Stimulated activated CD4-positive, alpha-beta T cell treated with anti-CD3 and anti-CD28 coated beads, Interleukin-15, amount 100 ng/mL, for 1 hour (primary cell): ENCODE measurements around the gene HSD17B2.
"Not testable (repeated sequence)": the region's sequence is repeated elsewhere in the genome, so short reads cannot be mapped to it uniquely, and the experiment has no call there.

Source experiments
- DNase-seq, 2 donors: peaks; one replicate each; pipeline ENCODE4 v3.0.0-alpha.2; 2020; ENCODE audit warnings: low read depth in 1 of 2, low spot score in 1 of 2

The HSD17B2 gene

GRCh38 chr16:82118749-82119148 lies 83.7 kb downstream of the HSD17B2 start:
- no peak for DNase-seq

DNA sequence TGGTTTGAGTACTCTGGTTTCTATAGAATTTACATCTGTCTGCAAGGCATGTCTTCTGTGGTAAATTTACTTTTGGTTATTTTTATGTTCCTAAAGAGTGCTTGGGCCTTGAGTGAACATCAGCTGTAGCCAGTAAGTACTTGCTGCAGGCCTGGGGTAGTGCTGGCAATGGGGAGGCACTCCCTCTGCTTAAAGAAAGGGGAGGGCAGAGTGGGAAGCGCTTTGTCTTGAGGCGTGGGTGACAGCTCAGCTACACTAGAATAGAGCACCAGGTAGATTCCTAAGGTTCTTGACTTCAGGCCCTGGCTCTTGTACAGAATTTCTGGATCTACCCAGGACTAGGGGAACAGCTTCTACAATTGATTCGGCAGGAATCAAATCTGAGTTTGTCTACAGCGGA lies 84.4 kb downstream of the HSD17B2 start:
- no peak for DNase-seq

DNA sequence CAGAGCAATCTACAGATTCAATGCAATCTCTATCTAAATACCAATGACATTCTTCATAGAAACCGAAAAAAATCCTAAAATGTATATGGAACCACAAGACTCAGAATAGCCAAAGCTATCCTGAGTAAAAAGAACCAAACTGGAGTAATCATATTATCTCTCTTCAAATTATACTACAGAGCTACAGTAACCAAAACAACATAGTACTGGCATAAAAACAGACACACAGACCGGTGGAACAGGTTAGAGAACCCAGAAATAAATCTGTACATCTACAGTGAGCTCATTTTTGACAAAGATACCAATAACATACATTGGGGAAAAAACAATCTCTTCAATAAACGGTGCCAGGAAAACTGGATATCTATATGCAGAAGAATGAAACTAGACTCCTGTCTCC lies 89.6 kb downstream of the HSD17B2 start:
- DNase-seq = no peak

DNA sequence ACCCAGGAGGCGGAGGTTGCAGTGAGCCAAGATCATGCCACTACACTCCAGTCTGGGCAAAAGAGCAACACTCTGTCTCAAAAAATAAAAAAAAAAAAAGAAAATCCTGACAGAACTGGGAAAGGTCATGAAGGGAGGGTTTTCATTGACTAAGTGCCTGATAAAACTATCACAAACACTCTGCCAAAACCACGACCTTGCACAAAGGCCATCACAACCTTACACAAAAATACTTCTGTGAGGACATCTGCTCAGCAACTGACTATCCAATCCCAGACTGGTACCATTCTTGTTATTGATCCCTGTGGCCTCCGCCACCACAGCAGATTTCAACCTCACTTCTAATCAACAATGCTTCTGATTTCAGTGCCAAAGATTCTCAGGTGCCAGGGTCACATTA lies 94.8 kb downstream of the HSD17B2 start:
- DNase-seq = no peak

DNA sequence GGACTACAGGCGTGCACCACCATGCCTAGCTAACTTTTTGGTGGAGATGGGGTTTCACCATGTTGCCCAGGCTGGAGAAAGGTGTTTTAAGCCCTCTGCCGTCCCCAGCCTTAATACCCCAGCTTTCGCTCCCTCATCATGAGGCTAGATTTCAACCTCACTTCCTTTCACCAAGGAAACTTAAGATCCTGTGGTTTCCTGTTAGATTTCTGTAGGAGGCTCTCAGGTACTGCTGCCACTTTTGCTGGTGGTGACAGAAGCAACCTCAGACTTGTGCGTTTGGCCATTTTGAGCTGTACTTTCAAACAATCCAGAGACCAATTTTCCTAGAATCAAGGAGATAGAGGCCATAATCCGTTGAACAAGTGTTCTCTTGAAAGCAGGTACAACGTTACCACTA lies 98.7 kb downstream of the HSD17B2 start:
- no peak for DNase-seq

DNA sequence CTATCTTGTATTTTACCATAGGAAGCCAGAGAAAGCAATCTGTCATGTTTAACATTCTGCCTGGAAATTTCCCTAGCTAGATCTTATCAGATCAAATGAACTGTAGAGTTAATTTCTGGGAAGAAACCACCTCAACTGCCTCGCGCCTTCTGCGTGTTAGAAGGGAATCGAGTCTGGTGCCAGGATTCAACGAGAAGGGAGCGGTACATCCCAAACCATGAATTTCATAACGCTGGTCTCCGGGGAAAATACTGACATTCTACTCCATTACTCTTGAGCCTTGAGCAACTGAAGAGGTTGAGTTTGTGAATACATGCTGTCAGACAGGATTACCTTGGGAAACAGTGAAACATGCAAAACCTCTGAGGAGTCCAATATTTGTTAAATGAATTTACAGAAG lies 99.8 kb downstream of the HSD17B2 start:
- no peak for DNase-seq

DNA sequence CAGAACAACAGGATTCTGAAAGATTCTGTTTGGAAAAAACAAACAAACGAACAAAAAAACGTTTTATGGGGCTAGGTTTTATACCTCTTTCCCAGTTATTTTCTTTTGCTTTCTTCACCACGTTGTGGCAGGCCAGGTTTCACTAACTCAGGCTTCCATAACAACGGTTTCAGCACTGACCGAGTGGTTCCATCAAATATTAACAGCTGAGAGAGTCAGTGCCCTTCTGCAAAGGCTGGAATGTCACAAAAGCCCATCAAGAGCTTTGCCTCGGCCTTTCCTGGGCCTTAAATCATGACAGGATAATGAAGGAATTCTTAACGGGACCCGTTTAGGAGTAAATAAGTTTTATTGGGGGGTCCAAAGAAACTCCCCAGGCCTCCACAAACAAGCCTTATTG lies 100.8 kb downstream of the HSD17B2 start:
- DNase-seq = no peak

GRCh38 chr16:82136956-82137821 lies 102.1 kb downstream of the HSD17B2 start:
- no peak for DNase-seq

GRCh38 chr16:82137822-82138167 lies 102.7 kb downstream of the HSD17B2 start:
- DNase-seq = no peak

GRCh38 chr16:82138478-82139285 lies 103.6 kb downstream of the HSD17B2 start:
- DNase-seq = no peak

- DNase-seq = not testable (repeated sequence)
Observed at GRCh38 chr16:82139286-82139571, 104.2 kb downstream of the HSD17B2 start.

- no peak for DNase-seq
Observed at GRCh38 chr16:82146556-82146955, 111.5 kb downstream of the HSD17B2 start.

DNA sequence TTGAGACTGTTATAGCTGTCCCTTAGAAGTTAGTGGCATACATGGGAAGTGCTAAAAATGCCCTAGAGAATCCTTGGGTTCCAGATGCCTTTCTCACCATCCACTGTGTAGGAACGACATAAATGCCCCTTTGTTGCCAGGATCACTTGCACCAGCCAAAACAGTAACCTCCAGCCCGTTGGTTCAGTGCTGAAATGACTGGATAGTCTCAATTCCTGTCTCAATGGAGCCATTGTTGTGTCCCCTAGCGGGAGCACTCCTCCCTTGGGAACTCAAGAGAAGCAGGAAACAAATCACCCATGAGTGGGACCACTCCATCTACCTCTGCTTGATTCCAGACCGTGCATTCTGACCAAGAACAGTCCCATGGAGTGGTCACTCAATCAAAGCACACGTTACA lies 111.9 kb downstream of the HSD17B2 start:
- DNase-seq = no peak

DNA sequence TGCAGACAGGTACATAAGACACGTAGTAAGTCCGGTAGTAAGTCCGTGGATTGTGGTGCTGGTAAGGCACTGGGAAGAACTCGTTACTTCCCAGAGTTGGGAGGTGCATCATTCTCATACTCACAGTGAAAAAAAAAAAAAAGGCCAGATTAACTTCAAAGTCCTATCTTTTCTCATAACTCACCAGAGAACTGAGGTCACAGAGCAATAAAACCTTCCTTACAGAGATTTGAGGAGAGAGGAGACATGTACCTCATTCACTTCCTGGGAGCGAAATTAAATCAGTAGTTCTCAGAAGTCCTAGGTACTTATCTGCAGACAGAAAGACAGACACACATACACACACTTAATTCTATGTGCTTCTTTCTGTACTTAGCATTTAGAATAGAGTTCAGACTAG lies 112.5 kb downstream of the HSD17B2 start:
- DNase-seq = no peak
